Transverse colon (tissue), 3 donors: ENCODE results near the gene KRT80.

Source experiments
- CTCF ChIP-seq, 5 experiments: fragments of 200-600 bp in 3 of 5; fragments of 450-650 bp in 2 of 5; sonication (generic) in 3 of 5; IDR thresholded peaks; 1 replicate in 2 of 5; 2 replicates in 3 of 5; pipeline ENCODE4 v1.5.1; 2016 to 2017; ENCODE audit warnings: antibody characterized with exemption in 5 of 5, inconsistent platforms in 3 of 5, mild to moderate bottlenecking in 2 of 5, moderate library complexity in 1 of 5
- POLR2A ChIP-seq: fragments of 450-650 bp; IDR thresholded peaks from one replicate; pipeline ENCODE4 v1.6.1; 2016; ENCODE audit warnings: antibody characterized with exemption, mild to moderate bottlenecking, moderate library complexity

GRCh38 chr12:52156311-52156710 is 35.5 kb downstream of the KRT80 start:
- TF ChIP-seq CTCF (IDR thresholded peaks at IDR 0.05) (no peak), POLR2A (no peak)
